Natural killer cell treated with Interleukin-12 subunit alpha and Interleukin-12 subunit beta and Interleukin-15 and Interleukin-18, amount 100 ng/mL, for 72 hours (primary cell): ENCODE measurements around the gene PIK3CA. TPM values are rescaled to one million over a fixed set of nuclear protein-coding genes. Genes with fewer than 3 reads are reported as not detected.
A peak's percentile ranks its signal among the peaks of the same experiment; 100 is the strongest.
"Not testable (repeated sequence)": the region's sequence is repeated elsewhere in the genome, so short reads cannot be mapped to it uniquely, and the experiment has no call there.

Experiments used
- ATAC-seq, 2 donors: fragments of 150-1000 bp; cut with Tn5 transposase in 1 of 2; sonication (Bioruptor Pico), chemical (Tn5 transposase) in 1 of 2; 2 replicates each; pipeline ENCODE4 v1.10.0; 2021
- DNase-seq: peaks from one replicate; pipeline ENCODE4 v3.0.0; 2022; ENCODE audit warnings: low spot score
- H3K27ac Mint-ChIP-seq, 2 donors: 1 replicate in 1 of 2; 2 replicates in 1 of 2; pipeline ENCODE4 v1.8.0; 2022; ENCODE audit warnings: mixed read lengths in 2 of 2, mild to moderate bottlenecking in 1 of 2, moderate library complexity in 1 of 2
- H3K27me3 Mint-ChIP-seq, 2 donors: 1 replicate in 1 of 2; 2 replicates in 1 of 2; pipeline ENCODE4 v1.8.0; 2022; ENCODE audit warnings: mixed read lengths in 2 of 2
- H3K36me3 Mint-ChIP-seq: one replicate; pipeline ENCODE4 v1.8.0; 2022; ENCODE audit warnings: mixed read lengths
- H3K4me1 Mint-ChIP-seq, 2 donors: 1 replicate in 1 of 2; 2 replicates in 1 of 2; pipeline ENCODE4 v1.8.0; 2022; ENCODE audit warnings: low read depth in 2 of 2, mixed read lengths in 2 of 2, mild to moderate bottlenecking in 1 of 2
- H3K4me3 Mint-ChIP-seq: one replicate; pipeline ENCODE4 v1.8.0; 2022; ENCODE audit warnings: mixed read lengths
- H3K9me3 Mint-ChIP-seq: 2 replicates; pipeline ENCODE4 v1.8.0; 2022; ENCODE audit warnings: mixed read lengths
- total RNA-seq, 2 donors: library from RNA; stranded (reverse); gene quantifications; one replicate each; pipeline ENCODE4 v1.2.3, GENCODE V29; 2022

Gene PIK3CA
- 10 to 100 TPM; 10.9 to 21.9 TPM for total RNA-seq

DNA sequence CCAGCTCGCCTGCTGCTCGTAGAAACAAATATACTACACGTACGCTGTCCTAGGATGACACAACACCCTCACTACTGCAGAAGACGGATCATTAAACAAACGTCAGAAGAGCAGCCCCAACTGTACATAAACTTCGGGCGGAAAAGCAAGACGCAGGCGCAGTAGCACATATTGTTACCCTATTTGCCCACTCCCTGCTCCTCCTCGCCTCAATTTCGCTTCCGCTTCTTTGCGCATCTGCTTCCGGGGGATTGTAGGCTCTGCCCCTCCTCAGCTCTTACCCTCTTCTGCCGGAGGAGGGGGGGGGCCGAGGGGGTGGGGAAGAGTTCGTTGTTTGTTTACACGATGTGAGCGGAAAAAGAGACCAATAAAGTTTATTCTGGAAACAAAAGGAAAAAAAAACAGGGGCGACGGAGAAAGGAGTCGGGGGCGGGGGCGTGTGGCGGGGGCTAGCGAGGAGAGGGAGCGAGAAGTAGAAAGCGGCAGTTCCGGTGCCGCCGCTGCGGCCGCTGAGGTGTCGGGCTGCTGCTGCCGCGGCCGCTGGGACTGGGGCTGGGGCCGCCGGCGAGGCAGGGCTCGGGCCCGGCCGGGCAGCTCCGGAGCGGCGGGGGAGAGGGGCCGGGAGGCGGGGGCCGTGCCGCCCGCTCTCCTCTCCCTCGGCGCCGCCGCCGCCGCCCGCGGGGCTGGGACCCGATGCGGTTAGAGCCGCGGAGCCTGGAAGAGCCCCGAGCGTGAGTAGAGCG, at the start of gene PIK3CA:
TSS of gene PIK3CA (plus strand) at position 485 of the 743 bp plus-strand sequence. CDS start 50,469 bp downstream, outside the sequence.
- H3K9me3 Mint-ChIP-seq: no peaks in the 10 kb centered on the region
- DNase-seq: peak; percentile 95
- H3K4me3 Mint-ChIP-seq: peak within 1 kb of the TSS; percentile 93
- no peaks in the 10 kb centered on the region for H3K36me3 Mint-ChIP-seq
- ATAC-seq: peak; percentile 92 to 94
- H3K27ac Mint-ChIP-seq: no peak within 1 kb of the TSS
- H3K27me3 Mint-ChIP-seq: peaks cover 4 to 8% of the 10 kb centered on the region in 2 donors
- H3K4me1 Mint-ChIP-seq: peaks cover 20 to 26% of the 10 kb centered on the region in 2 donors

DNA sequence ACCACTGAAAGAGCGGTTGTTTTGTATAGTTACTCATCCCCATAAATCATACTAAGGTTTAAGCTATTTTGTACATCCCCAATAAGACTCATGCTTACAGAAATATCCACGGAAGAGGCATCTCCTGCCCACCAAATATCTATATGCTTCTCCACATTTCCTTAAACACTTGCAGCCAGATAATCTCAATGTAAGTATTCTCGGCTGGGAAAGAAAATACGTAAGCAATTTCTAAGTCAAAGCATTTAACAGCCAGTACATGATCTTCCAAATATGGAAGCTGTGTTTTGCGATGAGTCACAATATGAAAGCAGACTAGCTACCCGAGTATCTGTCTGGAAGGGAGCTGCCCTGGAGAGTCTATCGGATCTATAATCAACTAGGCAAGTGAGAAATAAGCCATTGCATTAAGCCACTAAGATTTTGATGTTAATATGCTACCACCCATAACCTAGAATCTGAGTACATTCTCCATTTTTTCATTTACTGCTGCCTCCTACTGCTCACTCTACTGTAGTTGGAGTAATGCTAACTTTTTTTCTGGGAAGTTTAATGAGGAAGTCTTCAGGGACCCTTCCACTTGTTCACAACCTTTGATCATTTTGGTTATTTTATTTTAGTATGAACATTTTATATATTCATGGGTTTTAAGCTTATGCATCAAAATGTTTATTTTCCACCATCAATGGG, 49.6 kb upstream of the PIK3CA start:
- no peaks in the 10 kb centered on the region for H3K4me1 Mint-ChIP-seq
- no peaks in the 10 kb centered on the region for H3K36me3 Mint-ChIP-seq
- DNase-seq (no peak), ATAC-seq (no peak)
- H3K9me3 Mint-ChIP-seq: no peaks in the 10 kb centered on the region
- peaks cover 12 to 26% of the 10 kb centered on the region in 2 donors for H3K27me3 Mint-ChIP-seq
- no peak overlapping the region for H3K27ac Mint-ChIP-seq
- no peak overlapping the region for H3K4me3 Mint-ChIP-seq

DNA sequence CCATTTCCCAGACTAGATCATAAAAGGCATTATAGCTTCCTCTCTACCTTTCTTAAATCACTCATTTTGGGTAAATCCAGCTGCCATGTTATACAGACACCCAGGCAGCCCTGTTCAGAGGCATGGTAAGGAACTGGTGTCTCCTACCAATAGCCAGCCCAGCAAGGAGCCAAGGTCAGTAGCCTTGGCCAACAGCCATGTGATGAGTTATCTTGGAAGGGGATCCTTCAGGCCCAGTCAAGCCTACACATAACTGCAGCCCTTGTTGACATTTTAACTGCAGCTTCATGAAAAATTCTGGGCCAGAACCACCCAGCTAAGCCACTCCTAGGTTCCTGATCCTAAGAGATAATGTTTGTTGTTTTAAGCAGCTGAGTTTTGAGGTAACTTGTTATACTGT, 47.5 kb upstream of the PIK3CA start:
- no peaks in the 10 kb centered on the region for H3K9me3 Mint-ChIP-seq
- no peak overlapping the region for H3K4me3 Mint-ChIP-seq
- no peaks in the 10 kb centered on the region for H3K4me1 Mint-ChIP-seq
- H3K27me3 Mint-ChIP-seq: peaks cover 5 to 21% of the 10 kb centered on the region in 2 donors
- H3K27ac Mint-ChIP-seq: no peak overlapping the region
- no peaks in the 10 kb centered on the region for H3K36me3 Mint-ChIP-seq
- DNase-seq: no peak
- no peak for ATAC-seq

DNA sequence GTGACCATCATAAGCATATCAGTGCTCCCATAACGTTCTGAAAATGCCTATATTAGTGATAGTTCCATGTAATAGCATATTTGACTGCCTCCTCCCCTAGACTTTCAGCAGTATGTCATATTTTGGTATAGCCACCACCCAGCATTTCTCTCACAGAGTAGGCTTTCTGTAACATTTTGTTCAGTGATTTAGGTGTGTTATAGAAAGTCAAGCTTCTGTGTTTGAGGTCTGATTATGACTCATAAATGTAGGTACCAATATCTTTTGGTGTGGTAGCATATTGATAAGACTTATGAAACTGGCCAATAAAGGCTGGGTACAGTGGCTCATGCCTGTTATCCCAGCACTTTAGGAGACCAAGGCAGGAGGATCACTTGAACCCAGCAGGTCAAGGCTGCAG, 42.3 kb upstream of the PIK3CA start:
- ATAC-seq (no peak), DNase-seq (no peak)
- no peak overlapping the region for H3K4me3 Mint-ChIP-seq
- H3K27me3 Mint-ChIP-seq: peaks cover 20 to 27% of the 10 kb centered on the region in 2 donors
- no peaks in the 10 kb centered on the region for H3K36me3 Mint-ChIP-seq
- H3K4me1 Mint-ChIP-seq: no peaks in the 10 kb centered on the region
- no peaks in the 10 kb centered on the region for H3K9me3 Mint-ChIP-seq
- no peak overlapping the region for H3K27ac Mint-ChIP-seq

DNA sequence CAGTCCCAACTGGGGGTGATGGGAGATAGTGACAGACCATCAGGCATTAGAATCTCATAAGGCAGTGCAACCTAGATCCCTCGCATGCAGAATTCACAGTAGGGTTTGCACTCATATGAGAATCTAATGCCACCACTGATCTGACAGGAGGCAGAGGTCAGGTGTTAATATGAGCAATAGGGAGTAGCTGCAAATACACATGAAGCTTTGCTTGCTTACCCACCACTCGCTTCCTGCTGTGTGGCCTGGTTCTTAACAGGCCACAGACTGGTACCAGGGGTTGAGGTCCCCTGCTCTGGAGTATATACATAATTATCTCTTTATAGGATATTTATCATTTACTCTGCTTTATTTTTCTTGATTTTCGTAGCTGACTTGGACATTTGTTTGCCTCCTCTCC, 40.5 kb upstream of the PIK3CA start:
- H3K27ac Mint-ChIP-seq: no peak overlapping the region
- H3K4me1 Mint-ChIP-seq: no peaks in the 10 kb centered on the region
- H3K9me3 Mint-ChIP-seq: no peaks in the 10 kb centered on the region
- H3K27me3 Mint-ChIP-seq: peaks cover 23 to 25% of the 10 kb centered on the region in 2 donors
- ATAC-seq (no peak), DNase-seq (no peak)
- no peak overlapping the region for H3K4me3 Mint-ChIP-seq
- H3K36me3 Mint-ChIP-seq: no peaks in the 10 kb centered on the region

DNA sequence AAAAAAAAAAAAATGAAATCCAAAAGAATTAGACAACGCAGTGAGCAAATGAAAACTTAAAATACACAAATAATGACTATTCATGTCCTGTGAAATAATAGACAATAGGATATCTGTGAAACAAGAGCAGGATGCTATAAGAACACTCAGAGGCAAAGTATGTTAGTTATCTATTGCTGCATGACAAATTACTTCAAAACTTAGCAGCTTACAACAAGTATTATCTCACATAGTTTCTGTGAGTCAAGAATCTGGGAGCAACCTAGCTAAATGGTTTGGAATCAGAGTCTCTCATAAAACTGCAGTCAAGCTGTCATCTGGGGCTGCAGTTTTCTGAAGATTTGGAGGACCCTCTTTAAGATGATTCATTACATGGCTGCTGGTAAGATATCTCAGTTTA, 40.1 kb upstream of the PIK3CA start:
- DNase-seq: no peak
- Mint-ChIP-seq H3K27ac (no peak overlapping the region), H3K27me3 (peaks cover 24 to 29% of the 10 kb centered on the region in 2 donors), H3K9me3 (no peaks in the 10 kb centered on the region), H3K4me3 (no peak overlapping the region), H3K36me3 (no peaks in the 10 kb centered on the region), H3K4me1 (no peaks in the 10 kb centered on the region)
- no peak for ATAC-seq

DNA sequence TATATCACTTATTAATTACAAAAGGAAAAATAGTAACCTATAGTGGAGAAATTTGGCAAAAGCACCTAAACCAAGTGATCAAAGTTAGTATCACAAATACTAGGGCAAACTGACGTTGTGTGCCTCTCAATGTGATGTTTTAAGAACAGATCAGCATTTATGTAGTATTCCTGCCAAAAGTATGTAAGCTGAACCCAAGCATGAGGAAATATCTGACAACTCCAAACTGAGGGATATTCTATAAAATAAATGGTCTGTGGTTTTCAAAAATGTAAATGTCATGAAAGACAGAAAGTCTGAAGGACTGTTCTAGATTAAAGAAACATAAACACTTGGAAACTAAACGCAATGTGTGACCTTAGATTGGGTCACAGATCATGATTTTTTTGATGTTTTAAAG, 34.3 kb upstream of the PIK3CA start:
- Mint-ChIP-seq H3K27me3 (peaks cover 21 to 35% of the 10 kb centered on the region in 2 donors), H3K27ac (no peak overlapping the region), H3K36me3 (no peaks in the 10 kb centered on the region), H3K4me3 (no peak overlapping the region), H3K9me3 (no peaks in the 10 kb centered on the region), H3K4me1 (no peaks in the 10 kb centered on the region)
- DNase-seq (no peak), ATAC-seq (no peak)

DNA sequence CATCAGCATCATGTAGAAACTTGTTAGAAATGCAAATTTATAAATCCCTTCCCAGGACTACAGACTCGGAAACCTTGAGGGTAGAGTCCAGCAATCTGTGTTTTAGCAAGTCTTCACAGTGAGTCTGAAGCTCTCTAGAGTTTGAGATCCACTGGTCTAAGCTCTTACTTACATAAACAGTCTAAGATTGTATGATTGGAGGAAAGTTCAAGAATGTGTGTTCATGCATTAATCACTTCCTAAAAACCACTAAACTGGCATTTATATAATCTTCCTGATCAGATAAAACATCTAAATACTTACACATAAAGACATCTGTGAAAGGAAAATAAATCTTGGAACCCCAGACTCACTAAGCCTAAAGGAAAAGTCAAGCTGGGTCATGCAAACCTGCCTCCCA, 32.7 kb upstream of the PIK3CA start:
- not testable (repeated sequence) for H3K36me3 Mint-ChIP-seq, ATAC-seq, H3K27ac Mint-ChIP-seq, H3K4me1 Mint-ChIP-seq, H3K9me3 Mint-ChIP-seq, DNase-seq, H3K4me3 Mint-ChIP-seq
- H3K27me3 Mint-ChIP-seq: peaks cover 21 to 28% of the 10 kb centered on the region in 2 donors

DNA sequence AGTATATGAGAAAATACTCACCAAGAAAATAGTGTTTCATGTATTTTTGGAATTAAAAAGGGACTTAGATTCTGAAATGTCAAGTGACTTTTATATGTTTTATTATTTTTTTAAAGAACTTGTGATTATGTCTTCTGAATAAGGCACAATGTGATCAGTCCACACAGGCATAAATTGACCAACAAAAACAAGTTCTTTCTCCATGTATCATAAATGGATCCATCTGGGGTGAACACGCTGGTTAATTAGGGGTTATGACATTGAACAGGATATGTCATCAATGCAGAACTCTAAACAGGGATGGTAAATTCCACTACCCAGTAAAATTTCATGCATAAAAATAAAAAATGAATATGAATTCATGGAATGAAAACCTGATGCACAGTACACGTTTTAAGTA, 31.3 kb upstream of the PIK3CA start:
- DNase-seq (no peak), ATAC-seq (no peak)
- Mint-ChIP-seq H3K27ac (no peak overlapping the region), H3K4me1 (no peaks in the 10 kb centered on the region), H3K36me3 (no peaks in the 10 kb centered on the region), H3K27me3 (peaks cover 17 to 21% of the 10 kb centered on the region in 2 donors), H3K9me3 (no peaks in the 10 kb centered on the region), H3K4me3 (no peak overlapping the region)

DNA sequence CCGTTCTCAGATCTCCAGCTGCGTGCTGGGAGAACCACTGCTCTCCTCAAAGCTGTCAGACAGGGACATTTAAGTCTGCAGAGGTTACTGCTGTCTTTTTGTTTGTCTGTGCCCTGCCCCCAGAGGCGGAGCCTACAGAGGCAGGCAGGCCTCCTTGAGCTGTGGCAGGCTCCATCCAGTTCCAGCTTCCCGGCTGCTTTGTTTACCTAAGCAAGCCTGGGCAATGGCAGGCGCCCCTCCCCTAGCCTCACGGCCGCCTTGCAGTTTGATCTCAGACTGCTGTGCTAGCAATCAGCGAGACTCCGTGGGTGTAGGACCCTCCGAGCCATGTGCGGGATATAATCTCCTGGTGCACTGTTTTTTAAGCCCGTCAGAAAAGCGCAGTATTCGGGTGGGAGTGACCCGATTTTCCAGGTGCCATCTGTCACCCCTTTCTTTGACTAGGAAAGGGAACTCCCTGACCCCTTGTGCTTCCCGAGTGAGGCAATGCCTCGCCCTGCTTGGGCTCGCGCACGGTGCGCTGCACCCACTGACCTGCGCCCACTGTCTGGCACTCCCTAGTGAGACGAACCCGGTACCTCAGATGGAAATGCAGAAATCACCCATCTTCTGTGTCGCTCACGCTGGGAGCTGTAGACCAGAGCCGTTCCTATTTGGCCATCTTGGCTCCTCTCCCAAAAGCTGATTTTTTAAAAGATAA, 15.8 kb upstream of the PIK3CA start:
- H3K4me1 Mint-ChIP-seq, DNase-seq, H3K27ac Mint-ChIP-seq, H3K9me3 Mint-ChIP-seq, H3K36me3 Mint-ChIP-seq, ATAC-seq, H3K4me3 Mint-ChIP-seq: not testable (repeated sequence)
- peaks cover 23 to 36% of the 10 kb centered on the region in 2 donors for H3K27me3 Mint-ChIP-seq

DNA sequence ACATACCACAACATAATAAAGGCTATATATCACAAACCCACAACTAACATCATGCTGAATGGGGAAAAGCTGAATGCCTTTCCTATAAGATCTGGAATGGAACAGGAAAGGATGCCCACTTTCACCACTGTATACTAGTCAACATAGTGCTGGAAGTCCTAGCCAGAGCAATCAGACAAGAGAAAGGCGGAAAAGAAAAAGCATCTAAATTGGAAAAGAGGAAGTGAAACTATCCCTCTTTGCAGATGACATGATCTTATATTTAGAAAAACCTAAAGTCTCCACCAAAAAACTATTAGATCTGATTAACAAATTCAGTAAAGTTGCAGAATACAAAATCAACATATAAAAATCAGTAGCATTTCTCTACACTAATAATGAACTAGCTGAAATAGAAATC, 14.6 kb upstream of the PIK3CA start:
- Mint-ChIP-seq H3K36me3 (peaks cover 5% of the 10 kb centered on the region), H3K4me3 (no peak overlapping the region), H3K27ac (no peak overlapping the region), H3K4me1 (no peaks in the 10 kb centered on the region), H3K27me3 (peaks cover 30 to 45% of the 10 kb centered on the region in 2 donors), H3K9me3 (no peaks in the 10 kb centered on the region)
- DNase-seq (no peak), ATAC-seq (no peak)

DNA sequence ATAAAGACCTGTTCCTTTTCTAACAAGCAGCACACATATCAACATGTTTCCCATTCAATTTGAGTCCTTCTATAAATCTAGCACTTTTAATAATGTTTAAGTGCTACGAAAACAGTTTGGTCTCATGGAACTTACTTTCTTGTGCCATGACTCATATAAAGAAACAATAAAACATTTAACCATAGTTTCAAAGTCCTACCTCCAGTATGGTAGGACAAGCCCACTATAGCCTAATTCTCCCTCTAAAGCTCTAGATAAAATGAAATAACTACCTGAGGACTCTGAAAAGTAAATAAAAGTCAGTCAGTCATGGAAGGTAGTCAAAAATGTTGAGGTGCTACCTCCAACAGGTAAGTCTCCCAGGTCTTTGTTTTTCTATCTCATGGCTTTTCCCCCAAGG, 12.0 kb upstream of the PIK3CA start:
- no peak for ATAC-seq
- H3K9me3 Mint-ChIP-seq: no peaks in the 10 kb centered on the region
- H3K36me3 Mint-ChIP-seq: peaks cover 5% of the 10 kb centered on the region
- no peak overlapping the region for H3K27ac Mint-ChIP-seq
- no peak for DNase-seq
- H3K4me3 Mint-ChIP-seq: no peak overlapping the region
- peaks cover 44 to 67% of the 10 kb centered on the region in 2 donors for H3K27me3 Mint-ChIP-seq
- no peaks in the 10 kb centered on the region for H3K4me1 Mint-ChIP-seq

DNA sequence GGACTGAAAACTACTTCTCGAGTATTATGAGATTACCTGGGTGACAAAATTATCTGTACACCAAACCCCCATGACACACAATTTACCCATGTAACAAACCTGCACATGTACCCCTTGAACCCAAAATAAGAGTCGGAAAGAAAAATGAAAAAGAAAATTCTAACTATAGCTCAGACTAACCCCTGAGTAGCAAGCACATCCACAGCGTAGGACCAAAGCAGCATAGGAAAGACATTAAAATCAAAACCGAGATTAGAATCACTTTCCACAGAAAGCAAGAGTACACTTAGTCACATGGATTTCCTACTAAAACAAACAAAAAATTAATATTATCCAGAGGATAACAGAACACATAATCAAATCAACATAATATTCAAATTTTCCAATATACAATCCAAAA, 6.3 kb upstream of the PIK3CA start:
- no peak overlapping the region for H3K4me3 Mint-ChIP-seq
- ATAC-seq: no peak

More for the DNA sequence above, 6.3 kb upstream of the PIK3CA start:
- Mint-ChIP-seq H3K27me3 (peaks cover 41 to 56% of the 10 kb centered on the region in 2 donors), H3K4me1 (peaks cover 0 to 2% of the 10 kb centered on the region in 2 donors), H3K27ac (no peak overlapping the region), H3K36me3 (peaks cover 5% of the 10 kb centered on the region), H3K9me3 (no peaks in the 10 kb centered on the region)
- DNase-seq: no peak
